ENCODE results near the gene WWOX. TPM values are rescaled to one million over a fixed set of nuclear protein-coding genes. Genes with fewer than 3 reads are reported as not detected.

The WWOX gene
- polyA plus RNA-seq, 1 donor (not counting 4 experiments of a cell fraction or from before 2014, with no cell fraction given): 5.1 TPM

GRCh38 chr16:78375055-78375679 lies 275.7 kb downstream of the WWOX start:
- Histone ChIP-seq H3K9me3 (ENCODE audit: control insufficient read depth, low read depth, low read length) (no peaks in the 10 kb centered on the region), H4K20me1 (ENCODE audit: control insufficient read depth, extremely low read depth, insufficient read depth, low read length) (no peaks in the 10 kb centered on the region), H3K27ac (ENCODE audit: control insufficient read depth, insufficient read depth, low read length) (no peak overlapping the region), H3K27me3 (ENCODE audit: control insufficient read depth, extremely low read depth, insufficient read depth, low read length) (no peaks in the 10 kb centered on the region), H3K4me3 (ENCODE audit: control insufficient read depth in 2 of 3, extremely low read depth in 1 of 3, insufficient read depth in 2 of 3, low read depth in 1 of 3, low read length in 3 of 3) (no peak overlapping the region), H3K4me1 (ENCODE audit: control insufficient read depth, extremely low read depth, insufficient read depth, low read length) (no peaks in the 10 kb centered on the region), H3K9me1 (ENCODE audit: control insufficient read depth, extremely low read depth, insufficient read depth, low read length) (no peaks in the 10 kb centered on the region), H3K79me2 (ENCODE audit: control insufficient read depth, insufficient read depth, low read length) (no peaks in the 10 kb centered on the region), H3K9ac (ENCODE audit: control insufficient read depth, extremely low read depth, insufficient read depth, low read length) (no peak overlapping the region), H3K36me3 (ENCODE audit: control insufficient read depth in 2 of 2, extremely low read depth in 1 of 2, insufficient read depth in 2 of 2, low read length in 2 of 2) (no peaks in the 10 kb centered on the region), H3K4me2 (ENCODE audit: control insufficient read depth, extremely low read depth, insufficient read depth, low read depth, low read length) (no peak overlapping the region), H2AFZ (ENCODE audit: control insufficient read depth, low read length) (no peak overlapping the region)
- DNase-seq (ENCODE audit: low read depth, low spot score) (no peak), FAIRE-seq (no peak)
- TF ChIP-seq, protein P1, sequence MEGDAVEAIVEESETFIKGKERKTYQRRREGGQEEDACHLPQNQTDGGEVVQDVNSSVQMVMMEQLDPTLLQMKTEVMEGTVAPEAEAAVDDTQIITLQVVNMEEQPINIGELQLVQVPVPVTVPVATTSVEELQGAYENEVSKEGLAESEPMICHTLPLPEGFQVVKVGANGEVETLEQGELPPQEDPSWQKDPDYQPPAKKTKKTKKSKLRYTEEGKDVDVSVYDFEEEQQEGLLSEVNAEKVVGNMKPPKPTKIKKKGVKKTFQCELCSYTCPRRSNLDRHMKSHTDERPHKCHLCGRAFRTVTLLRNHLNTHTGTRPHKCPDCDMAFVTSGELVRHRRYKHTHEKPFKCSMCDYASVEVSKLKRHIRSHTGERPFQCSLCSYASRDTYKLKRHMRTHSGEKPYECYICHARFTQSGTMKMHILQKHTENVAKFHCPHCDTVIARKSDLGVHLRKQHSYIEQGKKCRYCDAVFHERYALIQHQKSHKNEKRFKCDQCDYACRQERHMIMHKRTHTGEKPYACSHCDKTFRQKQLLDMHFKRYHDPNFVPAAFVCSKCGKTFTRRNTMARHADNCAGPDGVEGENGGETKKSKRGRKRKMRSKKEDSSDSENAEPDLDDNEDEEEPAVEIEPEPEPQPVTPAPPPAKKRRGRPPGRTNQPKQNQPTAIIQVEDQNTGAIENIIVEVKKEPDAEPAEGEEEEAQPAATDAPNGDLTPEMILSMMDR (optimal IDR thresholded peaks at IDR 0.05 in 1 of 3, IDR thresholded peaks at IDR 0.05 in 1 of 3, conservative IDR thresholded peaks at IDR 0.05 in 1 of 3; ENCODE audit: extremely low read depth in 1 of 3, insufficient read depth in 2 of 3, low read length in 3 of 3): no peak
- TF ChIP-seq EZH2 (IDR thresholded peaks at IDR 0.05; ENCODE audit: low read length): no peak
- dilution Hi-C loops (cut with MboI; ENCODE audit: extremely low pct_ligation_motif_present, low sequenced_read_pairs): no loop called here

GRCh38 chr16:78376452-78376851 lies 277.0 kb downstream of the WWOX start:
- dilution Hi-C loops (cut with MboI; ENCODE audit: extremely low pct_ligation_motif_present, low sequenced_read_pairs): no loop called here
- H2AFZ ChIP-seq (ENCODE audit: control insufficient read depth, low read length): no peak overlapping the region
- no peaks in the 10 kb centered on the region for H3K79me2 ChIP-seq (ENCODE audit: control insufficient read depth, insufficient read depth, low read length)
- no peaks in the 10 kb centered on the region for H4K20me1 ChIP-seq (ENCODE audit: control insufficient read depth, extremely low read depth, insufficient read depth, low read length)
- no peak overlapping the region for H3K27ac ChIP-seq (ENCODE audit: control insufficient read depth, insufficient read depth, low read length)
- H3K4me3 ChIP-seq (ENCODE audit: control insufficient read depth in 2 of 3, extremely low read depth in 1 of 3, insufficient read depth in 2 of 3, low read depth in 1 of 3, low read length in 3 of 3): no peak overlapping the region
- H3K36me3 ChIP-seq (ENCODE audit: control insufficient read depth in 2 of 2, extremely low read depth in 1 of 2, insufficient read depth in 2 of 2, low read length in 2 of 2): no peaks in the 10 kb centered on the region
- no peak for TF ChIP-seq EZH2 (IDR thresholded peaks at IDR 0.05; ENCODE audit: low read length)
- TF ChIP-seq, protein P1 (optimal IDR thresholded peaks at IDR 0.05 in 1 of 3, IDR thresholded peaks at IDR 0.05 in 1 of 3, conservative IDR thresholded peaks at IDR 0.05 in 1 of 3; ENCODE audit: extremely low read depth in 1 of 3, insufficient read depth in 2 of 3, low read length in 3 of 3): no peak
- H3K4me1 ChIP-seq (ENCODE audit: control insufficient read depth, extremely low read depth, insufficient read depth, low read length): no peaks in the 10 kb centered on the region
- no peak overlapping the region for H3K9ac ChIP-seq (ENCODE audit: control insufficient read depth, extremely low read depth, insufficient read depth, low read length)
- no peak overlapping the region for H3K4me2 ChIP-seq (ENCODE audit: control insufficient read depth, extremely low read depth, insufficient read depth, low read depth, low read length)
- FAIRE-seq (no peak), DNase-seq (ENCODE audit: low read depth, low spot score) (no peak)
- H3K9me1 ChIP-seq (ENCODE audit: control insufficient read depth, extremely low read depth, insufficient read depth, low read length): no peaks in the 10 kb centered on the region
- no peaks in the 10 kb centered on the region for H3K27me3 ChIP-seq (ENCODE audit: control insufficient read depth, extremely low read depth, insufficient read depth, low read length)
- no peaks in the 10 kb centered on the region for H3K9me3 ChIP-seq (ENCODE audit: control insufficient read depth, low read depth, low read length)

Data from keratinocyte (primary cell).